ENCODE measurements around the gene FOXA2. TPM values are rescaled to one million over a fixed set of nuclear protein-coding genes. Genes with fewer than 3 reads are reported as not detected.

Gene FOXA2
- total RNA-seq: not detected

DNA sequence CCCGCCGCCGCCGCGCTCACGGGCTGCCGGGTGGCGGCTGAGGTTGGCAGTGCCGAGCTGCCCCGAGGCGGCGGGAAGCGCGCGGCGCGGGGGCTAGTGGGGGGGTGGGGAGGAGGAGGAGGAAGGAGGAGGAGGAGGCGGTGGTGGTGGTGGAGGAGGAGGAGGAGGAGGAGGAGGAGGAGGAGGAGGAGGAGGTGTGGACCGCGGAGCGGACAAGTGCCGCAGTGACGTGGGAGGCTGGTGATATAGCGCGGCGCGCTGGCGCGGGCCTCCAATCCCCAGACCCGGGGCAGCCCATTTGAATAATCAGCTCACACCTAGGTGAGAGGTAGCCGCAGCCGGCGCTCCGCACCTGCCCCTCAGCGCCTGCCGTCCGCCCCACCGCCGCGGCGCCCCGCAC is at the start of gene FOXA2:
FOXA2 (minus strand) TSS at position 51 of the 400 bp plus-strand sequence. CDS start 294 bp downstream, outside the sequence.

Small RNA genes lying within 50 kb of the gene (small RNA-seq; reads per million reads assigned to genes)
- gene LINC00261 (ENCODE audit: low replicate concordance): not detected
